Fibroblast of peridontal ligament (primary cell): ENCODE data around the gene FYB1.

Experiments
- DNase-seq: peaks from one replicate; pipeline ENCODE4 v3.0.0-alpha.2; 2010; ENCODE audit errors: extremely low read depth

FYB1 gene

DNA sequence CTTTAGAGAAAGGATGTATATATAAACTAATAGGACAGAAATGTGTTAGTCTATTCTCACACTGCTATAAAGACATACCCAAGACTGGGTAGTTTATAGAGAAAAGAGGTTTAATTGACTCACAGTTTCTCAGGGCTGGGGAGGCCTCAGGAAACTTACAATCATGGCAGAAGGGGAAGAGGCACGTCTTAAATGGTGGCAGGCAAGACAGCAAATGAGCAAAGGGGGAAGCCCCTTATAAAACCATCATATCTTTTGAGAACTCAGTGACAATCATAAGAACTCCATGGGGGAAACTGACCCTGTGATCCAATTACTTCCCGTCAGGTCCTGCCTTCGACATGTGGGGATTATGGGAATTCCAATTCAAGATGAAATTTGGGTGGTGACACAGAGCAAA is 136.4 kb downstream of the FYB1 start:
- no peak for DNase-seq

DNA sequence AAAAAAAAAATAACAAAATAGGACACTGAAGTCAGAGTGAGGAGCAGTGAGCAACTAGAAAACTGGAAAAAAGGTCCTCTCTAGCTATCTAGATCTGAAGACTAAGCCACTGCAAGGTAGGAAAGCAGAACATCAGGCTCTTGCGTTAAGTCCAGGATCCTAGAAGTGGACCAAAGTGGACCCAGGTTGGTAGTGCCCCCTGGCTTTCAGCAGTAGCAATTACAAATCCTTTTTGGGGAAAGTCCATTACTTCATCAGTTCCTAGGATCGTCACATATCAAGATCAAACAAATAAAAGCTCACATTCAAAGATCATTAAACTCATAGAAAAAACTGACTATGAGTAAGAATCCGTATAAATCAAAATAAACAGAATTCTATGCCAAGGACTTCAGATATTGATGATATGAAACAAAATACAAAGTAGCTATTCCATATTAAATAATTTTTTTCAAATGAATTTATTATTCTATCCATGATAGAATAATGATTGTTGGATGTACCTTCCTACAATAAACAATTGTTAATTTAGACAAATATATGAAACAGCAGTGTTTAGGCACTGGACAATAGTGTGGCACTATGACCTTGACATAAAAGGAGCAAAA is 138.7 kb downstream of the FYB1 start:
- DNase-seq: peak; percentile 77

DNA sequence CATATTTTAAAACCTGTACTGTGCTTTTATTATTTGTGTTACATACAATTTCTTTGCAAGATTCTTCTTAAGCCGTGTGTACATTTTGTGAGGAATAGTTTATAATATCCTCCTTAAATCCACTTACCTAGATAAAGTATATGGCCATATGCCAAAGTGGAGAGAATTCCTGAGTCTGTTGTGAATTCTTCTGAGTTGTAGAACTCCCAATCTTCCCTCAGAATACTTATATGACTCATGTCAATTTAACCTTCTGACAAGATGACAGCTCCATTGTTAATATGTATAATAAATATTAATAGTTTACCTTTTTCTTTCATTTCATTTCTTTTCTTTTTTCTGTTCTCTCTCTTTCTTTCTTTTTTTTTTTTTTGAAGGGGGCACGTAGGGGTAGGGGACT is 139.2 kb downstream of the FYB1 start:
- DNase-seq: no peak

DNA sequence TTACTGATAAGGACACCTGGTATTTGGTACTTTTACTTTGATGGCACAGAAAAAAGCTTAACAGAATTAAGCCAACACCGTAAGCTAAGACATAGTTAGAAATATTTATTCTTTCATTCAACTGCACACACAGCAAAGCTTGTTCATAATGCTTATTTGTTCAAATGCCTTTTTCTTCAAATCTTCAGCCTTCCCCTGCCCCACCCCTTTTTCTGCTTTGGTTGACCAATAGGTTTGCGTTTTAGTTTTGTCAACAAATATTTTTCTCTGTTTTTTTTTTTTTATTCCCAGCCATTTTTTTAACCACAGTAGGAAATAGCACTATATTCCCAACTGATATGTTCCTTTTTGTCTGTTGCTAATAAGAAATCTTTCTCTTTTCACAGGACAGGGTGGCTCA is 140.2 kb downstream of the FYB1 start:
- DNase-seq: no peak

DNA sequence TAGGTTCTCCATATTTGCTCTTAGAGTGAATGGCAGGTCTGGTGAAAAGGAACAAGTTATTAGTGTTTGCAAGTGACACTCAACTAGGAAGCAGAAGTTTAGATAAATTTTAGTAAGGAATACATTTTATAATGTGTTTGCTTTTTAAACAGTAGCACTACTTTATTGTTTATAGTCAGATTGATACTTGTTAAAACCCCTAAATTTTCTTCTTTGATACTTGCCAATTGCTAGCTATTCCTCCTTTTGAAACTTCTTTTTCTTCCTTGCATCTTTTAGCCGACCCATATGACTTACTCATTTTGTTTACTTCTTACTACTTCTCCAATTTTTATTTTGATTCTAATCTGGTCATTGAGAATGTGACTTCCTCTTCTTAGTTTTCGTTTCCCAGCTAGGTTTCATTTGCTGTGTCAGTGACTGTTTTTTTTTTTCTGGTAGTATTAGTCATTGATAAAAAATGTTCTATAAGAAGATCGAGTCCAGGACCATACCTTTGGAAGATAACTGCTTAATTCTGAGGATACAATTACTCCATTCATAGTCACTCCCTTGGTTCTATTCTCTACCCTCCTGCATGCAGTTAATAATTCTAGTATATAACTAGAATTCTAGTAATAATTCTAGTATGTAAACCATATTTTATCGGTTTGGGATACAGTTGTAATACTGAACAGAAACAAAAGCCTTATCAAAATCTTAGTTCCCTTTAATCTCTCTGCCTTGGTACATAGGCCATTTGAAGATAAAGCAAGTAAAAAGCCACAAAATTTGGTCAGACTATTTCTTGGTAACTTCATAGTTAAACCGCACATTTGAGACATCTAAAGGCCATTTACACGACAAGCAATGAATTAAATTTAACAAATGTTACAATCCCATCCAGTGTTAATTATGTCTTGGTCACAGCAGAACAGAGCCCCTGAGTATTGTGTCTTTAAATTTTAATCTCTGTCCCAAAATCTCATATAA is 142.3 kb downstream of the FYB1 start:
- DNase-seq: peak; percentile 31

DNA sequence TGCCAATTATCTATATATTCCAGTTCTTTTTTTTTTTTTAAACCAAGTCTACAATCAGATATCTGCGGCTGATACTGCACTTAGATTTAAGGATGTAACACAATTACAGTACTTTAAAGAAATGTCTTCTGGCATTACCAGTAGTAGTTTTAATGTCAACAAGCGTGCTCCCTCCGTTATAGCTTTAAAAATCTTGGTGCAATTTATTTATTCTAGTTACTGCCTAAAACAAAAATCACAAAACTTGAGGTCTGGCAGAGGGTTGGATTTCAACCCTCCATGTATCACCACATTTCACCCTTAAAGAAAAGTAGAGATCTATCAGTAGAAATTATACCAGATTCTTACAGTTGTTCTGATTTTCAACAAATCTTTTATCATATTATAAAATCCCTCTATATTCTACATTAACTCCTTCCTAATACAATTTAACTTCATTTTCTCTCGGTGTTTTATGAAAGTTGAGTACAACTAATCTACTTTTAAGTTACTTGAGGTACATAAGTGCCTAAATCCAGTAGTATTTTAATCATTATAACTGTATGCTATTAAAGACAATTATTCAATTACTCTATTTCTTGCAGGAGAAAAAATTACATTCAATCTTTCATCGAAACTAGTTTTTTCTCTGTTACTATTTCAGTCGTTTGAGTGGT is 143.1 kb downstream of the FYB1 start:
- DNase-seq: no peak

DNA sequence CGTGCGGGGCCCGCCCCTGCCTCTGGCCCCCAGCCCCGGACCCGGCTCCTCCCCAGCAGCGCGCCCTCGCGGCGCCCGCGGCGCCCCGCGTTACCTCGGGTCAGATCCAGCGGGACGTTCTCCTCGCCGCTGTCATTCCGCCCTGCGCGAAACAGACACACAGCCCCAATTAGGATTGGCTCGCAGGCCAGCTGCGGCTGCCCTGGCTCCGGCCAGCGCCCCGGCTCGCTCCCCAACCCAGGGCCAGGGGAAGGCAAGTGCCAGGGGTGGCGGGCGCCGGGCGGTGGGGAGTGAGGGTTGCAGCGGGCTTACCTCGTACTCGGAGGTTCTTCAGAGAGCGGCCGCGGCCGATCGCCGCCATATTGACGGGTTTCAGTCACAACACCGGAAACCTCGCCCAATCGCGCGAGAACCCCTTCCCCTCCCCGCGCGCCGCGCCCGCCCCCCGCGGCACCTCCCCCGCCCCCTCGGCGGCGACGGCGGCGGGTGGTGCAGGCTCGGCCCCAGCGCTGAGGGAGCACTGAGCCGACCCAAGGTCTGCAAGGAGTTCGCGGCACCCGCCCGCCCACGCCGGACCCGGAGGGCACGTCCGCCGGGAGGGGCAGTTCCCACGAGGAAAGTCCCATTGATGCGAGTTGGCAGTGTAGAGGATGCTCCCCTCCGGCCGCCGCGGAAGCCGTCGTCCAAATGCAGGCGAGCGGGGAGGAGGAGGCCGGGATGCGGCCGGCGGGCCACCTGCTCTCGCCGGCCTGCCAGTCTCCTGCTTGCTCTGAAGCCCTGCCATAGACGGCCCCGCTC is 145.1 kb downstream of the FYB1 start, which contains the start of gene RICTOR:
RICTOR (minus strand) TSS at position 383 of the 798 bp plus-strand sequence; CDS start at position 361, 22 bp downstream.
- DNase-seq: peak; percentile 79

DNA sequence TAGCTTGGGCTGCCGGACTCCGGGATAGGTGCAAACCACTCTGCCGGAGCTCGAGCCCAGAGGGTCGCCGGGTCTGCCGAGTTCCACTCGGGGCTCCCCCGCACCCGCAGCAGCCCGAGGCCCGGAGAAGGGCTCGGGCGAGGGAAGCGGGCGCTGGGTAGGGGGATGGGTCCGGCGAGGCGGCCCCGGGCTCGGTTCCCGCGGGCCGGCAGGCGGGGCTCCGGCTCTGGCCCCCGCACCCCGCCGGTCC is 145.7 kb downstream of the FYB1 start:
- DNase-seq: no peak

DNA sequence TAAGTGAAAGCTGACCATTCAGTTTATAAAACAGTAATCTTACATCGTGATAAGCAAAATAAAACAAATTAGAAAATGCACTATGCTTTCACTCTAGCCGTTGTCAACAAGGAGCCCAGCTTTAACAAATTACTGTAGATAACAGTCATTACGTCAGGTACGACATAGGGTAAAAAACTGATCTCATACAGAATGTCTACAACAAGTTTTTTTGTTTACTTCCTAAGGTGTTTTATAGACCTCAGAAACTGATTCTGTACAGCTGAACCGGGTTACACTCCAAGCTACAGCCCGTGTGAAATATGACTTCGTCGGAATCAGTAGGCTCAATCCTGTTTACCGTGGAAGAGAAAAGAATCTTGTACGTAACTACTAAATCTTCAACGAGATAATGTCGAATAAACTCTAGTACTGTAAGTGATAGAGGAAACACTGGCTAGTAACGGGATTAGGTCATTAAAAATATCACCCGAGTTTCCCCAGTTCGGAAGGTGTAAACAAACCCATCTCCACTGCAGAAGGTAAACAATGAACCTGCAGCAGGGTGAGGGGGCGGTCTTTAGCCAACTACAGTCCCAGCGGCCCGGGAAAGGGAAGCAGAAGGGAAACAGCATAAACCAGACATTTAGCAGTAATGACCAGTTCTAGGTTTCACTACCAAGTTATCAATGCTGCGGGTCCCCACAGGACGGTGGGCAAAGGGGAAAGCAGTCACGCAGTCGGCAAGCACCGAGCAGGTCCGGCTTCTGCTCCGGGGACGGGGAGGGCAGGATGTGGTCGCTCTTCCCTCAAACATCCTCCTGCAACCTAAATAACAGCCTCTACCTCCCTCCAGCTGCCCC is 146.2 kb downstream of the FYB1 start:
- peak; percentile 28 for DNase-seq

DNA sequence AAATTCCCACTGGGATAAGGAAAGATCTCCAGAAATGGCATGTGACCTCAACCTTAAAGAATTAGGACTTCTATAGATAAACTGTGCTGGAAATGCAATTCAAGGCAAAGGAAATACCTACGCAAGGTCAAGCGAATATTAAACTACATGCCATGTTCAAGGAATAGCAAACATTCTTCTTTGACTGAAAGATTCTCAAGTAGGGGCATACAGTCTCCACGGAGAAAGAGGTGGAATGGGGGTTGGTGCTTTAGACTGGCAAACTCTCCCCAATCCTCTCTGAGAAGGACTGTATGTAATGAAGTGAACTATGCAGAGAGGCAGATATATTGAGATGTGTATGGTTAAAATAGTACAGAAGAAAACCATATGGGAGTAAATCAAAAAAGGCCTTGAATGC is 151.3 kb downstream of the FYB1 start:
- DNase-seq: no peak

DNA sequence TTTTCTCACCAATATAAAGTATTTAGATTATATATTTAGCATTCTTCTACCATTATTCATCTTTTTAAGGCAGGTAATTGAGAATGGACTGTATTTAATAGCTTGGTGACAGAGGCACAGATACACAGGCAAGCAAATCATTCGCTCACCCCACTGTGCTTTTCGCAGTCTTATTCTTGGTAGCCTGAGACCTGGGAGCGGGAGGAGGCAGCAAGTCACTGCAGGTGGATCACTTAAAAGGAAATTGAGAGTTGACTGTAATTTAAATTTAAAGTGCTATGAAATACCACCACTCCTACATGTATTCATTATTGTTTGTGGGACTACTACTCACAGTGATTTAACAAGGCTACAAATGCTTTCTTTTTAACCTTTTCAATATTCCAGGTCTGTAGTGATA is 154.9 kb downstream of the FYB1 start:
- DNase-seq: no peak

DNA sequence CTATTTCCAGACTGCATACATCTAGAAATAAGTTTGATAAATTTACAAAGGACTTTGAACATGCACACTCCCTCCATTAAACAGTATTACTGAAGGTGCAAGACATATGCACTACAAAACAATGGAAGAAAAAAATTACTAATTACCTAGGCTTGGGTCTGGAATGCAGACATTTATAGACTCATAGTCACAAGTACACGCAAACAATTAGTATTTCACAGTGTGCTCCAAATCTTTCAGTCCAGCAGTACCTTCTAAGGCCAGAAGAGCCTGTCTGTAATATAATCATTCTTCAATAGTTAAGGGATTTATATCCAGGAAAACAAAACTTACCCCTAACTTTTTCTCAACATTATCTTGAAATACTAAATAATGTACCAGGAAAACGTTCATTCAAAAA is 156.3 kb downstream of the FYB1 start:
- no peak for DNase-seq

DNA sequence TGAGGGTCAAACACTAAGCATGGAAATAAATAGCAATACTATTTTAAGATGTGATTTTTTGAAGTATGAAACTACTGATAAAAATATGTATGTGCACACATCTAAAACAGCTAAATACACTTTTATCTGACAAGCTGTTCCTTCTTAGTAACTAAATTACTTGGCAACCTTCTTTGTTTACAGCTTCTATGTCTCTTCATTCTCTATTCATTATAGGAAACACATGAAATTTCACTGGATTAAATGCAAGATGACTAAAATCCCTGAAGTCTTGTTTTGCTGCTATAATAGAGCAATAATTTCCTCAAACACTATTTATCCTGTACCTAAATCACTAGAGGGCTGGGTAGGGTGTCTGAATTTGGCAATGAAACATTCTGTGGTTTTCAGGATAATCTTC is 156.8 kb downstream of the FYB1 start:
- peak; percentile 54 for DNase-seq

DNA sequence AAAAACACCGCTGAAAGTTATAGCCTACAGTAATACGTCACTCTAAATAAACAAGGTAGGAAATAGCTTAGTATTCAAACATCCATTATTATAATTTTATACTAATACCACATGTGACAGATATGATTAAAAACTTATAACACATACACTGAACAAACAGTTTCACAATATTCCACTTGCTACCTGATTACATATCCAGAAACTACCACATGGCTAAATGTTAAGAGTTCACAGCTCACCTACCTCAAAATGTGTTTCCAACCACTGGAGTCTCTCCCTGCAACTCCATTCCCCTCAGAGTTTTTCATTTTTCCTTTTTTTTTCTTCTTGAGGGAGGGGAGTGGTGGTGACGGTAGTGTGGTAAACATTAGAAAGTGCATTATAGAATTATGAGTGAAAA is 157.3 kb downstream of the FYB1 start:
- DNase-seq: no peak

DNA sequence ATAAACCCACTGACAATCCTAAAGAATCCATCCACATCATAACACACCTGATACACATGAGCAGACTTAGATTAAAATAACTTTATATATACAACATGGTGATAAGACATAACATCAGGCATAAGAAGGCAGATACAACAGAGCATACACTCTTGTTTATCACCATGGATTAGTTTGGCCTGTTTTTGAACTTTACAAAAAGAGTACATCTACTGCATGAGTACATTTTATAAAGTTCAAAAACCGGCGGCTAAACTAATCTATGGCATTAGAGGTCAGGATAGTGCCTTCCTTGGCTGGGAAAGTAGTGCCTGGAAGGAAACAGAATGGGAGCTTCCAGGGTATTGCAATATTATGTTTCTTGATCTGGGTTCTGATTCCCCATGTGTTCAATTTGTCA is 160.3 kb downstream of the FYB1 start:
- no peak for DNase-seq

DNA sequence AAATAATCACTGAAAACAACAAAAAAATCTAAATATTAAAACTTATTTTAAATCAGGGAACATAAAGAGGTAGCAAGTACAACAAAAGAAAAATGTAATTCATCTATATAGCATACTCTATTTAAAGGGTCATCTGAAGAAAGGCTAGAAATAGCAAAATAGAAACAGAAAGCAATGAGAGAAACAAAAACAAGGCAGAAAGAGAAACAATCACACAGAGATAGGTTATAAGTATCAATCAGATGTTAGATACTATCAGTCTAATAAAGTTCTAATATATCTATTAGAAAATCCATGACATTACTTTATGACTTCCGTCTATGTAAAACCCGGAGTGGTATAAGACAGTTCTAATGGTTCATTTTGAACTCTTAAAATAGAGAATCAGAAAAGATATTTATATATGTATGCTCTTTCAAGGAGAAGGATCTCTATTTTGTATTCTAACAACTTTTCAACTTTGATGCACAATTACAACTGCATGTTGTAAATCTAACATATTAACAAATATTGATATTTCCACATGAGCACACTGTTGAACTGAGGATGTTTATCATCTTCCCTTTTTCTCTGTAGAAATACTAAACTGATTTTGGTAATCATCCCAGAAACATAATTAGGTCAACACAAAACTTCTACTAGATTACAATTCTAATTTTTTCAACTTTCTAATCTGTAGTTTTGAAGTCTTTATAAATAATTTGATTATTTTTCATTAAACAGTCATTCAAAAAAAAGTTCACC is 161.0 kb downstream of the FYB1 start:
- DNase-seq: no peak

DNA sequence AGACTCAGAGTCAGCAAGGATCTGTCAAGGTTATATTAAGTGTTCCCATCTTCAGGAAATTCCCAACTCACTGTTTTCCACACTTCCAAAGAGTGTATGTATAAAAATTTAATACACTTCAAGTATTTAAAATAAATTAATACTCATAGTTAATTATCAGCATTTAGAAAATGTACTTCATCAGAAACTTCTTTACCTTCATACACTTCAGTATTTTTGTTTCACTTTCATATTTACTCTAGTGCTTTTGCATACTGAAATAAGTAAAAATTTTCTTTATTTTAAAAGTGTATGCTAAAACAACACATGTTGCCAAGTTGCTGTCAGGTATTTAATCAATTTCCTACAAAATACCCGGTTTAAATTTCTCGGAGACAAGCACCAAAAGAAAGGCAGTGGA is 161.6 kb downstream of the FYB1 start:
- DNase-seq: peak; percentile 30

DNA sequence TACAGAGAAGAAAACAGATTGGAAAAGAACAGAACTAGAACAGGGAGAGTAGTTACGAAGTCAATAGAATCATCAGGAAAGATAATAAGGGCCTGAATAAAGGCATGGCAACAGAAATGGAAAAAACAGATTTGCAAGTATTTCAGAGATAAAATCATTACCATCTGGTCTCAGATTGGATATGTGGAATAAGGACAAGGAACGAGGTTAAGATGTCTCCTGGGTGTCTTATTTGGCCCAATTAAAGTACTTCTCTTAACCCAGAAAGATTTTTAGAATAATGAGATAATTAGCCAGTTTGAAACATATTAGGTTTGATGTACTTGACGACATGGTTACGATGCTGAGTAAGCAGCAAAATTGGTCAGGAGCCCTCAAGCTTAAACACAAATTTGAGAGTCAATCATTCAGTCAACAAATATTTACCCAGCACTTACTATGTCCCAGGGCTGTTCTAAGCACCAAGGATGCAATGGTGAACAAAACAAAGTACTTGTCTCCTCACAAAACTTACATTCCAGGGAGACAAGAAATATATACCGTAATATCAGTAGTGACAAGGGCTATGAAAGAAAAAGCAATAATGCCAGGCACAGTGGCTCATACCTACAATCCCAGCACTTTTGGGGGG is 163.5 kb downstream of the FYB1 start:
- DNase-seq: no peak
